Cardiac fibroblast (primary cell): Measurements from ENCODE around the gene CAPN15.
"Not testable (repeated sequence)": the region's sequence is repeated elsewhere in the genome, so short reads cannot be mapped to it uniquely, and the experiment has no call there.

Experiments
- DNase-seq, 2 donors: peaks; one replicate each; pipeline versions ENCODE4 v3.0.0 to v3.0.0-alpha.2; 2010; ENCODE audit warnings: low read depth in 2 of 2
- H3K4me3 ChIP-seq, 2 donors: replicated peaks in 1 of 2; 1 replicate in 1 of 2; 2 replicates in 1 of 2; pipeline ENCODE4 v1.5.1; 2011; ENCODE audit warnings: low read depth in 2 of 2, low read length in 2 of 2, mild to moderate bottlenecking in 2 of 2, moderate library complexity in 1 of 2
- CTCF ChIP-seq: IDR thresholded peaks from one replicate; pipeline ENCODE4 v1.5.1; 2011; ENCODE audit warnings: low read depth, mild to moderate bottlenecking, low read length, inconsistent platforms

CAPN15 gene

DNA sequence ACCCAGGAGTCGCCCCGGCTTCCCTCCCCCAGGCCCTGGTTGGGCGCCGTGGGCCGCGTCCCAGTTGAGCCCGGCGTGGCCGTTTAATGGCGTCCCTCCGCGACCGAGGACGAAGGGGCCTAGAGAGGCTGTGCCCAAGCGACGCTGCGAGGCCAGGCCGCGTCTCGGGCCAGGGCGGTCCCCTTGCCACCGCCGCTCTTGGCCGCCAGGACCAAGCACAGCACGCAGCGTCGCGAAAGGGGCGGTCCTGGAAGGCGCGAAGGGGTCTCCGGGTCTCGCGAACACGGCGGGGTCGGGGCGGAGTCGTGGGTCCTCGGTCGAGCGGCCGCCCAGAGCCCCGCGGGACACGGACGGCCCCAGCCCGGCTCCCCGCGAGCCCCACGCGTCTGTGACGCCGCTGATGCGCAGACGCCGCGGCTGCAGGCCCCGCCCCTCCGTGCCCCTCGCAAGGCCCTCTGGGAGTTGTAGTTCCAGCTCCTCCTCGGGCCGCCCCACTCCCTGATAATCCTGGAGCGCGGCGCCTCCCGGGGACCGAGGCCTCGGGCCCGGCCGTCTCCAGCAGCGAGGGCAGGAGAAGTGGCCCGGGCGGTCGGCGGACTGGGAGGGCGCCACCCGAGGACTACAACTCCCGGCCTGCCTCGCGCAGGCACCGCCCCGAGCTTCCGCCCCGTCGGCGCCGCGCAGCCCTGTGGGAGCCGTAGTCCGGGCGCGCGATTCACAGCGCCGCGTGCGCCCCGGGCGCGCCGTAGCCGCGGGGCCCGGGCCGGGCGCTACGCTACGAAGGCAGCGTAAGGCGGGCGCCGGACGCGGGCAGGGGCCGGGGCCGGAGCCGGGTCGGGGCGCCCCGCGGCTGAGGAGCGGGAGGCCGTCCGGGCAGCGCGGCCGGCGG is at the start of gene CAPN15:
TSS of gene CAPN15 (plus strand) at position 698 of the 889 bp plus-strand sequence. CDS start 19,127 bp downstream, outside the sequence.
- TF ChIP-seq CTCF: peak; percentile 2
- peak; percentile 89 to 95 for DNase-seq
- H3K4me3 ChIP-seq: peak within 1 kb of the TSS; percentile 76 to 83

DNA sequence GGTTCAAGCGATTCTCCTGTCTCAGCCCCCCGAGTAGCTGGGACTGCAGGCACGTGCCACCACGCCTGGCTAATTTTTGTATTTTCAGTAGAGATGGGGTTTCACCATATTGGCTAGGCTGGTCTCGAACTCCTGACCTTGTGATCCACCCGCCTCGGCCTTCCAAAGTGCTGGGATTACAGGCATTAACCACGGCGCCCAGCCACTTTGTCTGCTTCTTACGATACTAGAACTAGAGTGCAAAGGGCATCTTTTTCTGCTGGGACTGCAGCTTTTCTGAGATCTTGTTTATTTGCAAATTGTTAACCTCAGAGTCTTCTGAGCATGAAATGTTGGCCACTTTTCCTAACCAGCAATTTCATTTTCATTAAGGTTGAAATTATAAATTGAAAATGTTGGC is 49.2 kb upstream of the CAPN15 start:
- not testable (repeated sequence) for H3K4me3 ChIP-seq, DNase-seq

DNA sequence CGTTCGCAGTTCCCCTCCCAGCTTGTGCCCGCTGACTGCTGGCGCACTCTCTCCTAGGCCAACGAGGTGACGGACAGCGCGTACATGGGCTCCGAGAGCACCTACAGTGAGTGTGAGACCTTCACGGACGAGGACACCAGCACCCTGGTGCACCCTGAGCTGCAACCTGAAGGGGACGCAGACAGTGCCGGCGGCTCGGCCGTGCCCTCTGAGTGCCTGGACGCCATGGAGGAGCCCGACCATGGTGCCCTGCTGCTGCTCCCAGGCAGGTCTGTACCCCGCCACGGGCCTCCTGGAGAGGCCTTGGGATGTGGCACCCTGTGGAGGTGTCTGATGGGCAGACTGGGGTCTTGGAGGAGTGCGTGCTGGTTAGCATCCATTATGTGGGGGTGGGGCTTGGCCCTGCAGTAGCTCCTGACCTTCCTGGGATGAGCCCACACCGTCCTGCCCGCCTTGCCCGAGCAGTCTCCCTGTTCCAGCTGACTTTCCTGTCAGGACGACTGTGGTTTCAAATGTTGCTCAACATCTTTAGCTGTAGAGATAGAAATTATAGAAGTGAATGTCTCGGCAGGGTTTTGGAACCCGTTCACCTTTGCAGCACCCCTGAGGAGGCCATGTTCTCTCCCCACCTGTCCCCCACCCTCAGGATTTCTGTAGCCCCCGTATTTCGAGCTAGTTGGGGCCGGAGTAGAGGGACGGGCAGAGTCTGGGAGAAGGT is 44.9 kb upstream of the CAPN15 start:
- H3K4me3 ChIP-seq: no peak overlapping the region
- DNase-seq: no peak
- no peak for TF ChIP-seq CTCF

- DNase-seq: peak in 1 of 2 donors; percentile 19
- no peak overlapping the region for H3K4me3 ChIP-seq
- no peak for TF ChIP-seq CTCF
These were observed 44.0 kb upstream of the CAPN15 start for GRCh38 chr16:483341-484075.

GRCh38 chr16:489606-490005 is 37.9 kb upstream of the CAPN15 start:
- no peak for DNase-seq
- no peak for TF ChIP-seq CTCF
- no peak overlapping the region for H3K4me3 ChIP-seq

- no peak for TF ChIP-seq CTCF
- no peak for DNase-seq
- H3K4me3 ChIP-seq: no peak overlapping the region
These were observed 36.7 kb upstream of the CAPN15 start for GRCh38 chr16:490768-491167.
